ENCODE results near the gene HTR5A.
"Not testable (repeated sequence)": the region's sequence is repeated elsewhere in the genome, so short reads cannot be mapped to it uniquely, and the experiment has no call there.

Gene HTR5A

GRCh38 chr7:155069992-155070751 is at the start of gene HTR5A:
TSS of gene HTR5A (plus strand) at chr7:155070324. CDS start at chr7:155070900, 576 bp downstream.
- TF ChIP-seq CTCF (IDR thresholded peaks at IDR 0.05; ENCODE audit: control extremely low read depth, extremely low read depth, low read depth, missing control alignments), result no peak
- POLR2A ChIA-PET, result no interaction called here
- peak; percentile 92 for DNase-seq (ENCODE audit: extremely low spot score)
- CTCF ChIA-PET, result interaction anchor here (1.7 kb wide), 1 partner anchor 12 kb away, joined by 4 read pairs; no protein-coding TSS in a partner anchor

GRCh38 chr7:155020996-155021395 is 49.1 kb upstream of the HTR5A start:
- DNase-seq (ENCODE audit: extremely low spot score), result no peak
- ChIA-PET CTCF (interaction anchor here (0.8 to 3.3 kb wide), 7 partner anchors 9 to 324 kb away, joined by 3 to 17 read pairs (median 3); no protein-coding TSS in a partner anchor), POLR2A (no interaction called here)
- no peak for TF ChIP-seq CTCF (IDR thresholded peaks at IDR 0.05; ENCODE audit: control extremely low read depth, extremely low read depth, low read depth, missing control alignments)

GRCh38 chr7:155021699-155022145 is 48.4 kb upstream of the HTR5A start:
- no peak for DNase-seq (ENCODE audit: extremely low spot score)
- ChIA-PET POLR2A (no interaction called here), CTCF (interaction anchor here (0.8 to 3.3 kb wide), 7 partner anchors 9 to 323 kb away, joined by 3 to 17 read pairs (median 3); no protein-coding TSS in a partner anchor)
- TF ChIP-seq CTCF (IDR thresholded peaks at IDR 0.05; ENCODE audit: control extremely low read depth, extremely low read depth, low read depth, missing control alignments), result no peak

GRCh38 chr7:155027879-155028278 is 42.2 kb upstream of the HTR5A start:
- DNase-seq (ENCODE audit: extremely low spot score), result no peak
- ChIA-PET POLR2A (no interaction called here), CTCF (interaction anchor here (1.3 kb wide), 1 partner anchor 19 kb away, joined by 4 read pairs; no protein-coding TSS in a partner anchor)
- no peak for TF ChIP-seq CTCF (IDR thresholded peaks at IDR 0.05; ENCODE audit: control extremely low read depth, extremely low read depth, low read depth, missing control alignments)

- POLR2A ChIA-PET, result interaction anchor here (0.6 kb wide), 1 partner anchor 1601 kb away, joined by 4 read pairs; no protein-coding TSS in a partner anchor
- no peak for TF ChIP-seq CTCF (IDR thresholded peaks at IDR 0.05; ENCODE audit: control extremely low read depth, extremely low read depth, low read depth, missing control alignments)
- CTCF ChIA-PET, result interaction anchor here (1.1 kb wide), 1 partner anchor 22 kb away, joined by 3 read pairs; no protein-coding TSS in a partner anchor
- no peak for DNase-seq (ENCODE audit: extremely low spot score)
Measured at GRCh38 chr7:155032978-155033377, 37.1 kb upstream of the HTR5A start.

- POLR2A ChIA-PET; DNase-seq (ENCODE audit: extremely low spot score); CTCF ChIA-PET: not testable (repeated sequence)
Measured at GRCh38 chr7:155034495-155034894, 35.6 kb upstream of the HTR5A start.

- CTCF ChIA-PET, result interaction anchor here (0.7 to 1.1 kb wide), 3 partner anchors 12 to 46 kb away, joined by 3 read pairs; no protein-coding TSS in a partner anchor
- no peak for DNase-seq (ENCODE audit: extremely low spot score)
Measured at GRCh38 chr7:155038335-155038734, 31.8 kb upstream of the HTR5A start.

More at GRCh38 chr7:155038335-155038734, 31.8 kb upstream of the HTR5A start:
- no peak for TF ChIP-seq CTCF (IDR thresholded peaks at IDR 0.05; ENCODE audit: control extremely low read depth, extremely low read depth, low read depth, missing control alignments)
- POLR2A ChIA-PET, result no interaction called here

Data from GM10248 (cell line).